ENCODE results near the gene VPS35. TPM values are rescaled to one million over a fixed set of nuclear protein-coding genes. Genes with fewer than 3 reads are reported as not detected.

The VPS35 gene
- total and polyA plus RNA-seq, 2 of the 13 experiments (the other 11 are each of a cell fraction or from before 2014, with no cell fraction given): 30.7 to 136 TPM

DNA sequence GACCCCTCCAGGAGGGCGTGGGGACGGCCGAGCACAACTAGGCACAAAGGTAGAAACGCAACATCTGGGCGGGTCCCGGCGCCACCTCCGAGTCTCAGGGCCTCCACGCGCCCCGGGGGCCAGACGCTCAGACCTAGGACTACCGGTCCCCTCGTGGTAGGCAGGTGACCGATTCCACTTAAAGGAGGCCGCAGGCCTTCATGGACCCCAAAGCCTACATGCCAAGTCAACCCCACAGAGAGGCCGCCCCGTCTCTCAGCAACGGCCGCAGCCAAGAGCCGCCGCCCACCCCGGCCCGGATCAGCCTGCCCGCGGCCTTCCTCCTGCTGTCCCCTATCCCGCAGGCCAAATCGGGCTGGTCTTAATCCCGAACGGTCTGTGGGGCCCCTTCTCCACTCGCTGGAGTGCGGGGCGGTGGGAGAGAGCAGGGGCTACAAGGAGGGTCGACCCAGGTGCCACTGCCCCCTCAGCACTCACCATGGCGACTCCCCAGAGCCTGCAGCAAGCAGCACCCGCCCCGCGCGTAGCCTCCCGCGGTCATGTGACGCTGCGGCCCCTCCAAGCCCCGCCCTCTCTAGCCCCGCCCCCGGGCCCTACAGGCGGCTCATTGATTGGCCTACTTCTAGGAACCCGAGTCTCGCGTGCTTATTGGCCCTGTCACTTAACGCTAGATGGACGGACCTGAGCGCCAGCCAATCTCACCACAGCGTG, at the start of gene VPS35 (continued):
- TF ChIP-seq, protein P1, sequence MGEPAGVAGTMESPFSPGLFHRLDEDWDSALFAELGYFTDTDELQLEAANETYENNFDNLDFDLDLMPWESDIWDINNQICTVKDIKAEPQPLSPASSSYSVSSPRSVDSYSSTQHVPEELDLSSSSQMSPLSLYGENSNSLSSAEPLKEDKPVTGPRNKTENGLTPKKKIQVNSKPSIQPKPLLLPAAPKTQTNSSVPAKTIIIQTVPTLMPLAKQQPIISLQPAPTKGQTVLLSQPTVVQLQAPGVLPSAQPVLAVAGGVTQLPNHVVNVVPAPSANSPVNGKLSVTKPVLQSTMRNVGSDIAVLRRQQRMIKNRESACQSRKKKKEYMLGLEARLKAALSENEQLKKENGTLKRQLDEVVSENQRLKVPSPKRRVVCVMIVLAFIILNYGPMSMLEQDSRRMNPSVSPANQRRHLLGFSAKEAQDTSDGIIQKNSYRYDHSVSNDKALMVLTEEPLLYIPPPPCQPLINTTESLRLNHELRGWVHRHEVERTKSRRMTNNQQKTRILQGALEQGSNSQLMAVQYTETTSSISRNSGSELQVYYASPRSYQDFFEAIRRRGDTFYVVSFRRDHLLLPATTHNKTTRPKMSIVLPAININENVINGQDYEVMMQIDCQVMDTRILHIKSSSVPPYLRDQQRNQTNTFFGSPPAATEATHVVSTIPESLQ (CRISPR knock-in tag; conservative IDR thresholded peaks at IDR 0.05): peak; percentile 82; the same call in 1 of the 2 replicates
- TF ChIP-seq PCBP1 (IDR thresholded peaks at IDR 0.05; ENCODE audit: borderline replicate concordance, low read depth, low read length) (no peak), ZNF660 (CRISPR knock-in tag; IDR thresholded peaks at IDR 0.05; ENCODE audit: borderline replicate concordance, low read depth) (0 out of 2 replicates have a peak, but pooled peaks have one; percentile 45), ASH2L (IDR thresholded peaks at IDR 0.05; ENCODE audit: insufficient read length, low read depth, low read length) (peak; percentile 90), SOX13 (IDR thresholded peaks at IDR 0.05) (no peak), SOX13 (CRISPR knock-in tag; conservative IDR thresholded peaks at IDR 0.05 in 1 of 2, IDR thresholded peaks at IDR 0.05 in 1 of 2) (peak in 1 of 2 experiments; percentile 33; a peak in 1 of 4 replicates), AGO1 (IDR thresholded peaks at IDR 0.05; ENCODE audit: low read depth, low read length, poor library complexity, severe bottlenecking) (no peak), KDM2A (CRISPR knock-in tag; IDR thresholded peaks at IDR 0.05; ENCODE audit: borderline replicate concordance, low read depth) (peak; percentile 73; the same call in 1 of the 2 replicates), ZNF225 (CRISPR knock-in tag; IDR thresholded peaks at IDR 0.05) (0 out of 2 replicates have a peak, but pooled peaks have one; percentile 25), ZNF790 (CRISPR knock-in tag; IDR thresholded peaks at IDR 0.05; ENCODE audit: borderline replicate concordance) (peak; percentile 91; the same call in 1 of the 2 replicates), ZNF598 (CRISPR knock-in tag; IDR thresholded peaks at IDR 0.05; ENCODE audit: borderline replicate concordance) (peak; percentile 11), NFKB2 (CRISPR knock-in tag; IDR thresholded peaks at IDR 0.05; ENCODE audit: borderline replicate concordance) (peak; percentile 85), ZNF891 (CRISPR knock-in tag; IDR thresholded peaks at IDR 0.05) (peak; percentile 80), ZNF382 (CRISPR knock-in tag; IDR thresholded peaks at IDR 0.05; ENCODE audit: borderline replicate concordance) (no peak), NFYC (CRISPR knock-in tag; IDR thresholded peaks at IDR 0.05) (no peak), SP140L (CRISPR knock-in tag; IDR thresholded peaks at IDR 0.05; ENCODE audit: borderline replicate concordance) (no peak), RELA (CRISPR knock-in tag; IDR thresholded peaks at IDR 0.05) (0 out of 2 replicates have a peak, but pooled peaks have one; percentile 20), SIN3B (IDR thresholded peaks at IDR 0.05; ENCODE audit: low read length) (no peak), KDM1A (CRISPR knock-in tag; IDR thresholded peaks at IDR 0.05) (no peak)
- TF ChIP-seq, protein P2, sequence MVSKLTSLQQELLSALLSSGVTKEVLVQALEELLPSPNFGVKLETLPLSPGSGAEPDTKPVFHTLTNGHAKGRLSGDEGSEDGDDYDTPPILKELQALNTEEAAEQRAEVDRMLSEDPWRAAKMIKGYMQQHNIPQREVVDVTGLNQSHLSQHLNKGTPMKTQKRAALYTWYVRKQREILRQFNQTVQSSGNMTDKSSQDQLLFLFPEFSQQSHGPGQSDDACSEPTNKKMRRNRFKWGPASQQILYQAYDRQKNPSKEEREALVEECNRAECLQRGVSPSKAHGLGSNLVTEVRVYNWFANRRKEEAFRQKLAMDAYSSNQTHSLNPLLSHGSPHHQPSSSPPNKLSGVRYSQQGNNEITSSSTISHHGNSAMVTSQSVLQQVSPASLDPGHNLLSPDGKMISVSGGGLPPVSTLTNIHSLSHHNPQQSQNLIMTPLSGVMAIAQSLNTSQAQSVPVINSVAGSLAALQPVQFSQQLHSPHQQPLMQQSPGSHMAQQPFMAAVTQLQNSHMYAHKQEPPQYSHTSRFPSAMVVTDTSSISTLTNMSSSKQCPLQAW (CRISPR knock-in tag; IDR thresholded peaks at IDR 0.05): peak; percentile 62
